ENCODE measurements around the gene PHACTR2. TPM values are rescaled to one million over a fixed set of nuclear protein-coding genes. Genes with fewer than 3 reads are reported as not detected.
"Not testable (repeated sequence)": the region's sequence is repeated elsewhere in the genome, so short reads cannot be mapped to it uniquely, and the experiment has no call there.

PHACTR2 gene
- total RNA-seq, 1 donor from 2014 or later: 44.7 TPM

DNA sequence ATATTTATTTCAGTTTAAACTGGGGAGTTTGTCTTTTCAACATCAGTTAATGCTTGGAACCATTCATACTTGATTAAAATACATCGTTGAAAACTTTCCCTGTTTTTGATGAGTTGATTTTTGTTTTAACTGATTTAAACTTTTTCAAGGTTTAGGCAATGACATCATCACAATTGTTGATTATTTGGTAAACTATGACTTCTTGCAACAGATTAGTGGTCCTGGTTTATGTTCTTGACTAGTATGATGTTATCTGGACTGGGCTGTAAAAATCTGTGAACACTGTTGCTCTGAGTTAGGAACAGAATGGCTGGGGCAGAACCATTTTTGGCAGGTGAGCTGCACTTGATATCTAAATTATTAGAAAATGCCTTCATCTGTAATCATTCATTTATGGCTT lies 186.5 kb downstream of the PHACTR2 start, which contains the start of gene ZC2HC1B:
Gene ZC2HC1B (plus strand): TSS at position 241 of the 400 bp plus-strand sequence. CDS start 66 bp downstream, at position 307.
- FAIRE-seq: no peak
- no peaks in the 10 kb centered on the region for H3K4me1 Mint-ChIP-seq (ENCODE audit: low read depth, unreplicated experiment)
- H3K4me2 ChIP-seq (ENCODE audit: low read length): no peak within 1 kb of the TSS
- DNase-seq (ENCODE audit: low read depth): no peak
- peaks cover 2% of the 10 kb centered on the region for H3K79me2 ChIP-seq (ENCODE audit: insufficient read depth, low read length)
- no peak within 1 kb of the TSS for H3K27ac ChIP-seq (ENCODE audit: low read depth, low read length)
- H3K9me3 ChIP-seq (ENCODE audit: insufficient read depth, low read depth, low read length): no peaks in the 10 kb centered on the region
- no peak within 1 kb of the TSS for H3K9ac ChIP-seq (ENCODE audit: low read length)
- no peaks in the 10 kb centered on the region for H3K27me3 Mint-ChIP-seq (ENCODE audit: low read depth, unreplicated experiment)
- H3K4me3 Mint-ChIP-seq (ENCODE audit: unreplicated experiment): no peak within 1 kb of the TSS
- no peak within 1 kb of the TSS for H2AFZ ChIP-seq (ENCODE audit: low read depth, low read length)
- TF ChIP-seq, protein P1, sequence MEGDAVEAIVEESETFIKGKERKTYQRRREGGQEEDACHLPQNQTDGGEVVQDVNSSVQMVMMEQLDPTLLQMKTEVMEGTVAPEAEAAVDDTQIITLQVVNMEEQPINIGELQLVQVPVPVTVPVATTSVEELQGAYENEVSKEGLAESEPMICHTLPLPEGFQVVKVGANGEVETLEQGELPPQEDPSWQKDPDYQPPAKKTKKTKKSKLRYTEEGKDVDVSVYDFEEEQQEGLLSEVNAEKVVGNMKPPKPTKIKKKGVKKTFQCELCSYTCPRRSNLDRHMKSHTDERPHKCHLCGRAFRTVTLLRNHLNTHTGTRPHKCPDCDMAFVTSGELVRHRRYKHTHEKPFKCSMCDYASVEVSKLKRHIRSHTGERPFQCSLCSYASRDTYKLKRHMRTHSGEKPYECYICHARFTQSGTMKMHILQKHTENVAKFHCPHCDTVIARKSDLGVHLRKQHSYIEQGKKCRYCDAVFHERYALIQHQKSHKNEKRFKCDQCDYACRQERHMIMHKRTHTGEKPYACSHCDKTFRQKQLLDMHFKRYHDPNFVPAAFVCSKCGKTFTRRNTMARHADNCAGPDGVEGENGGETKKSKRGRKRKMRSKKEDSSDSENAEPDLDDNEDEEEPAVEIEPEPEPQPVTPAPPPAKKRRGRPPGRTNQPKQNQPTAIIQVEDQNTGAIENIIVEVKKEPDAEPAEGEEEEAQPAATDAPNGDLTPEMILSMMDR (IDR thresholded peaks at IDR 0.05; ENCODE audit: insufficient read depth, low read depth, low read length): no peak
- no peak for TF ChIP-seq EZH2 (IDR thresholded peaks at IDR 0.05; ENCODE audit: insufficient read depth, low read length)
- H3K4me3 ChIP-seq (ENCODE audit: insufficient read depth, low read depth, low read length): no peak within 1 kb of the TSS
- peaks cover 40% of the 10 kb centered on the region for H3K36me3 ChIP-seq (ENCODE audit: insufficient read depth, low read length)
- H4K20me1 ChIP-seq (ENCODE audit: insufficient read depth, low read length): no peaks in the 10 kb centered on the region
- no peaks in the 10 kb centered on the region for H3K4me1 ChIP-seq (ENCODE audit: insufficient read depth, low read length)
- peaks cover 15% of the 10 kb centered on the region for H3K36me3 Mint-ChIP-seq (ENCODE audit: low read depth, unreplicated experiment)
- H3K27ac Mint-ChIP-seq (ENCODE audit: unreplicated experiment): no peak within 1 kb of the TSS
- peaks cover 3% of the 10 kb centered on the region for H3K9me3 Mint-ChIP-seq (ENCODE audit: unreplicated experiment)
- no peaks in the 10 kb centered on the region for H3K27me3 ChIP-seq (ENCODE audit: insufficient read depth, low read length)

DNA sequence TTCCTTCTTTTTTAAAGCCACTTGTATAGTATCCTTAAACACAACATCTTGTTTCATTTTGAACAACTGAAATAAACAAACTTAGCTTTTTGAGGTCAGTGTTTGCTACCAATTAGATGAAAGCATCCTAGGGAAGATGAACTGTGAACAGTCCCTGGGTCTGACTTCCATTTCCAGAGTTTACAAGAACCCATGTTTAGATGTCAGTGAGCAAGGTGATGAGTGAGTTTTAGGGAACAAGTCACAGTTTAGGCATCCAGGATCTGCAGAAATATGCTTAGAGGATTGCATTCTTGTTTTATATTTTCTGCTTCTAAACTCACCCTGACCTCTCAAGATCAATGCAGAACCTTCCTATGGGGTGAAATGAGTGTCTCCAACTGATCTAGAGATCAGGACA lies 189.5 kb downstream of the PHACTR2 start:
- no peak overlapping the region for H3K4me3 Mint-ChIP-seq (ENCODE audit: unreplicated experiment)
- H3K27me3 Mint-ChIP-seq (ENCODE audit: low read depth, unreplicated experiment): no peaks in the 10 kb centered on the region
- H3K4me1 Mint-ChIP-seq (ENCODE audit: low read depth, unreplicated experiment): no peaks in the 10 kb centered on the region
- FAIRE-seq (no peak), DNase-seq (ENCODE audit: low read depth) (no peak)
- no peaks in the 10 kb centered on the region for H3K27me3 ChIP-seq (ENCODE audit: insufficient read depth, low read length)
- peaks cover 3% of the 10 kb centered on the region for H3K9me3 Mint-ChIP-seq (ENCODE audit: unreplicated experiment)
- no peak for TF ChIP-seq EZH2 (IDR thresholded peaks at IDR 0.05; ENCODE audit: insufficient read depth, low read length)
- TF ChIP-seq, protein P1 (IDR thresholded peaks at IDR 0.05; ENCODE audit: insufficient read depth, low read depth, low read length): no peak
- no peak overlapping the region for H3K4me2 ChIP-seq (ENCODE audit: low read length)
- no peaks in the 10 kb centered on the region for H3K79me2 ChIP-seq (ENCODE audit: insufficient read depth, low read length)
- no peak overlapping the region for H3K27ac ChIP-seq (ENCODE audit: low read depth, low read length)
- H3K27ac Mint-ChIP-seq (ENCODE audit: unreplicated experiment): no peak overlapping the region
- no peak overlapping the region for H3K9ac ChIP-seq (ENCODE audit: low read length)
- no peak overlapping the region for H2AFZ ChIP-seq (ENCODE audit: low read depth, low read length)
- H3K4me1 ChIP-seq (ENCODE audit: insufficient read depth, low read length): no peaks in the 10 kb centered on the region
- no peaks in the 10 kb centered on the region for H4K20me1 ChIP-seq (ENCODE audit: insufficient read depth, low read length)
- H3K36me3 ChIP-seq (ENCODE audit: insufficient read depth, low read length): peaks cover 27% of the 10 kb centered on the region
- H3K4me3 ChIP-seq (ENCODE audit: insufficient read depth, low read depth, low read length): no peak overlapping the region
- peaks cover 11% of the 10 kb centered on the region for H3K36me3 Mint-ChIP-seq (ENCODE audit: low read depth, unreplicated experiment)
- no peaks in the 10 kb centered on the region for H3K9me3 ChIP-seq (ENCODE audit: insufficient read depth, low read depth, low read length)

DNA sequence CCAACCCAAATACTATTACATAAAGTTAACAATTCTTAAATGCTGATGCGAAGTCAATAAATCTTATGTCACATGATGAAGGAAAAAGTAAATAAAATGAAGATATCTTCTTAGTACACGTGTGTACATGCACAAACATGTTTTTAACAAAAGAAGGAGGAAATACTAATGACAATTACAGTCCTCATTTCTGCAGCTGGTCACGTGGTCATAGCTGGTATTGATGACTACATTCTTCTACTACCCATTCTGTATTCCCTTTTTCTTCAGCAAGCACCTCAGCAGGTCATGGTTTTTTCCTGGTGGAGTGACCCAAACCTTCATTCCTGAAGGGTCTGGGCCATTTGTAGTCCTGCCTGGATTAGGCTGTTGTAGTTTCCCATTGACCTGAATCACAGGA lies 191.0 kb downstream of the PHACTR2 start:
- H3K9ac ChIP-seq (ENCODE audit: low read length); H3K4me2 ChIP-seq (ENCODE audit: low read length); H3K27me3 Mint-ChIP-seq (ENCODE audit: low read depth, unreplicated experiment); H4K20me1 ChIP-seq (ENCODE audit: insufficient read depth, low read length); H3K27me3 ChIP-seq (ENCODE audit: insufficient read depth, low read length); H3K79me2 ChIP-seq (ENCODE audit: insufficient read depth, low read length); H3K27ac Mint-ChIP-seq (ENCODE audit: unreplicated experiment); H3K4me3 Mint-ChIP-seq (ENCODE audit: unreplicated experiment); H3K4me1 Mint-ChIP-seq (ENCODE audit: low read depth, unreplicated experiment); H3K27ac ChIP-seq (ENCODE audit: low read depth, low read length); DNase-seq (ENCODE audit: low read depth); H3K9me3 Mint-ChIP-seq (ENCODE audit: unreplicated experiment); H2AFZ ChIP-seq (ENCODE audit: low read depth, low read length); H3K9me3 ChIP-seq (ENCODE audit: insufficient read depth, low read depth, low read length); H3K4me1 ChIP-seq (ENCODE audit: insufficient read depth, low read length); FAIRE-seq; H3K4me3 ChIP-seq (ENCODE audit: insufficient read depth, low read depth, low read length): not testable (repeated sequence)
- H3K36me3 Mint-ChIP-seq (ENCODE audit: low read depth, unreplicated experiment): peaks cover 11% of the 10 kb centered on the region
- H3K36me3 ChIP-seq (ENCODE audit: insufficient read depth, low read length): peaks cover 13% of the 10 kb centered on the region

- not testable (repeated sequence) for H3K4me2 ChIP-seq (ENCODE audit: low read length); H3K27ac ChIP-seq (ENCODE audit: low read depth, low read length); H3K4me3 ChIP-seq (ENCODE audit: insufficient read depth, low read depth, low read length); DNase-seq (ENCODE audit: low read depth); H3K9ac ChIP-seq (ENCODE audit: low read length); H3K4me3 Mint-ChIP-seq (ENCODE audit: unreplicated experiment); H3K9me3 ChIP-seq (ENCODE audit: insufficient read depth, low read depth, low read length); H3K36me3 Mint-ChIP-seq (ENCODE audit: low read depth, unreplicated experiment); H3K79me2 ChIP-seq (ENCODE audit: insufficient read depth, low read length); H3K36me3 ChIP-seq (ENCODE audit: insufficient read depth, low read length); H3K27ac Mint-ChIP-seq (ENCODE audit: unreplicated experiment); H3K4me1 ChIP-seq (ENCODE audit: insufficient read depth, low read length); H3K27me3 Mint-ChIP-seq (ENCODE audit: low read depth, unreplicated experiment); H2AFZ ChIP-seq (ENCODE audit: low read depth, low read length); FAIRE-seq; H3K4me1 Mint-ChIP-seq (ENCODE audit: low read depth, unreplicated experiment); H3K27me3 ChIP-seq (ENCODE audit: insufficient read depth, low read length); H4K20me1 ChIP-seq (ENCODE audit: insufficient read depth, low read length)
- peaks cover 14% of the 10 kb centered on the region for H3K9me3 Mint-ChIP-seq (ENCODE audit: unreplicated experiment)
These were observed 193.5 kb downstream of the PHACTR2 start for GRCh38 chr6:143871202-143871730.

Measured in astrocyte (in vitro differentiated cells and primary cell).